ENCODE results near the gene PHF8.
A peak's percentile ranks its signal among the peaks of the same experiment; 100 is the strongest.

The PHF8 gene

GRCh38 chrX:54044126-54044876 is at the start of gene PHF8:
TSS of gene PHF8 (minus strand) at chrX:54044473. CDS start at chrX:54042728, 1,745 bp downstream.
- DNase-seq (ENCODE audit: low spot score): peak; percentile 96

- DNase-seq (ENCODE audit: low spot score): no peak
Observed at GRCh38 chrX:54093571-54093970, 49.3 kb upstream of the PHF8 start.

GRCh38 chrX:54093159-54093558 is 48.9 kb upstream of the PHF8 start:
- no peak for DNase-seq (ENCODE audit: low spot score)

- no peak for DNase-seq (ENCODE audit: low spot score)
Observed at GRCh38 chrX:54090880-54091279, 46.6 kb upstream of the PHF8 start.

- DNase-seq (ENCODE audit: low spot score): no peak
Observed at GRCh38 chrX:54089191-54089590, 44.9 kb upstream of the PHF8 start.

GRCh38 chrX:54087661-54088060 is 43.4 kb upstream of the PHF8 start:
- no peak for DNase-seq (ENCODE audit: low spot score)

- DNase-seq (ENCODE audit: low spot score): no peak
Observed at GRCh38 chrX:54085666-54086065, 41.4 kb upstream of the PHF8 start.

GRCh38 chrX:54076903-54077302 is 32.6 kb upstream of the PHF8 start:
- peak; percentile 28 for DNase-seq (ENCODE audit: low spot score)

- no peak for DNase-seq (ENCODE audit: low spot score)
Observed at GRCh38 chrX:54074826-54075225, 30.6 kb upstream of the PHF8 start.

- no peak for DNase-seq (ENCODE audit: low spot score)
Observed at GRCh38 chrX:54067766-54068165, 23.5 kb upstream of the PHF8 start.

GRCh38 chrX:54066841-54067240 is 22.6 kb upstream of the PHF8 start:
- DNase-seq (ENCODE audit: low spot score): peak; percentile 13

GRCh38 chrX:54064564-54064963 is 20.3 kb upstream of the PHF8 start:
- DNase-seq (ENCODE audit: low spot score): peak; percentile 3

- peak; percentile 4 for DNase-seq (ENCODE audit: low spot score)
Observed at GRCh38 chrX:54063361-54063760, 19.1 kb upstream of the PHF8 start.

- no peak for DNase-seq (ENCODE audit: low spot score)
Observed at GRCh38 chrX:54049801-54050200, 5.5 kb upstream of the PHF8 start.

- no peak for DNase-seq (ENCODE audit: low spot score)
Observed at GRCh38 chrX:54048412-54048811, 4.1 kb upstream of the PHF8 start.

- peak; percentile 31 for DNase-seq (ENCODE audit: low spot score)
Observed at GRCh38 chrX:54045563-54046228, 1.4 kb upstream of the PHF8 start.

GRCh38 chrX:54044877-54045338 is 635 bp upstream of the PHF8 start:
- no peak for DNase-seq (ENCODE audit: low spot score)

GRCh38 chrX:54043541-54044125 is 640 bp downstream of the PHF8 start:
- DNase-seq (ENCODE audit: low spot score): peak; percentile 36

GRCh38 chrX:54043056-54043455 is 1.2 kb downstream of the PHF8 start:
- DNase-seq (ENCODE audit: low spot score): no peak

GRCh38 chrX:54042609-54043021 is 1.7 kb downstream of the PHF8 start:
- peak; percentile 53 for DNase-seq (ENCODE audit: low spot score)

- no peak for DNase-seq (ENCODE audit: low spot score)
Observed at GRCh38 chrX:54030329-54030728, 13.9 kb downstream of the PHF8 start.

GRCh38 chrX:54029529-54030143 is 14.6 kb downstream of the PHF8 start:
- no peak for DNase-seq (ENCODE audit: low spot score)

- DNase-seq (ENCODE audit: low spot score): no peak
Observed at GRCh38 chrX:54024350-54024749, 19.9 kb downstream of the PHF8 start.
